Stimulated activated CD4-positive, alpha-beta T cell treated with anti-CD3 and anti-CD28 coated beads, Interleukin-15, amount 100 ng/mL, for 24 hours (primary cell): ENCODE data around the gene NOP14.
"Not testable (repeated sequence)": the region's sequence is repeated elsewhere in the genome, so short reads cannot be mapped to it uniquely, and the experiment has no call there.

ENCODE experiments used
- DNase-seq: peaks from one replicate; pipeline ENCODE4 v3.0.0-alpha.2; 2020

Gene NOP14

GRCh38 chr4:2941138-2942036, 21.8 kb downstream of the NOP14 start:
- DNase-seq: no peak

GRCh38 chr4:2940267-2941137, 22.7 kb downstream of the NOP14 start:
- DNase-seq: no peak

GRCh38 chr4:2939383-2940243, 23.6 kb downstream of the NOP14 start:
- no peak for DNase-seq

GRCh38 chr4:2938906-2939305, 24.3 kb downstream of the NOP14 start:
- no peak for DNase-seq

- DNase-seq: not testable (repeated sequence)
Observed at GRCh38 chr4:2938411-2938810, 24.8 kb downstream of the NOP14 start.

- DNase-seq: no peak
Observed at GRCh38 chr4:2937986-2938385, 25.2 kb downstream of the NOP14 start.

GRCh38 chr4:2937146-2937857, 25.9 kb downstream of the NOP14 start:
- peak; percentile 47 for DNase-seq

- DNase-seq: peak; percentile 77
Observed at GRCh38 chr4:2936773-2937145, 26.4 kb downstream of the NOP14 start.

GRCh38 chr4:2935762-2936743, 27.2 kb downstream of the NOP14 start:
- DNase-seq: peak; percentile 88

- peak; percentile 98 for DNase-seq
Observed at GRCh38 chr4:2934813-2935761, 28.1 kb downstream of the NOP14 start.

- peak; percentile 71 for DNase-seq
Observed at GRCh38 chr4:2934077-2934812, 29.0 kb downstream of the NOP14 start.

GRCh38 chr4:2933566-2934076, 29.6 kb downstream of the NOP14 start:
- no peak for DNase-seq

- DNase-seq: peak; percentile 51
Observed at GRCh38 chr4:2932951-2933565, 30.1 kb downstream of the NOP14 start.

- no peak for DNase-seq
Observed at GRCh38 chr4:2932321-2932950, 30.8 kb downstream of the NOP14 start.

GRCh38 chr4:2931512-2932301, 31.5 kb downstream of the NOP14 start:
- peak; percentile 70 for DNase-seq

- DNase-seq: no peak
Observed at GRCh38 chr4:2930758-2931511, 32.3 kb downstream of the NOP14 start.
